Measurements from ENCODE around the gene PAIP2.

The PAIP2 gene

GRCh38 chr5:139414581-139415130 lies 73.0 kb downstream of the PAIP2 start:
- DNase-seq, result no peak

- no peak for DNase-seq
These were observed 73.7 kb downstream of the PAIP2 start for GRCh38 chr5:139415221-139415861.

- no peak for DNase-seq
These were observed 74.2 kb downstream of the PAIP2 start for GRCh38 chr5:139415869-139416268.

DNA sequence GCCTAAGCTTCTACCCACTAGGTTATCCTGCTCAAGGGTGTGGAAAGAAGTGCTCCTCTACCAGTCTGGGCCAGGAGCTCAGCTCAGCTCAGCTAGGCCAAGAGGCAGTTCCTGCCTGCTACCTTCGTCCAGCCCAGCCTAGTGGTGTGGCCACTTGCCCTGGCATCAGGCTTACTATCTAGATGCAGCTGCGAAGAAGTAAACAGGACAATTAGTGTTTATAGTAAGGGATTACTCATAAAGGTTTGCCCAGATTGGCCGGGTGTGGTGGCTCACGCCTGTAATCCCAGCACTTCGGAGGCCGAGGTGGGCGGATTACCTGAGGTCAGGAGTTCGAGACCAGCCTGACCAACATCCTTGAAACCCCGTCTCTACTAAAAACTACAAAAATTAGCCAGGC lies 75.0 kb downstream of the PAIP2 start:
- DNase-seq, result no peak

- DNase-seq, result no peak
These were observed 75.6 kb downstream of the PAIP2 start for GRCh38 chr5:139417214-139417613.

- no peak for DNase-seq
These were observed 77.1 kb downstream of the PAIP2 start for GRCh38 chr5:139418793-139419192.

Measured in effector CD8-positive, alpha-beta T cell (primary cell).